B cell (primary cell): ENCODE measurements around the gene COL28A1.

Source experiments
- CTCF ChIP-seq: fragments of 200-600 bp; IDR thresholded peaks from one replicate; pipeline ENCODE4 v1.8.0; 2022; ENCODE audit warnings: antibody characterized with exemption, mild to moderate bottlenecking
- EZH2 ChIP-seq: IDR thresholded peaks from 2 replicates; pipeline ENCODE4 v1.6.1; 2012; ENCODE audit warnings: borderline replicate concordance, low read depth, mild to moderate bottlenecking, moderate library complexity, low read length; ENCODE audit not compliant: insufficient read depth, poor library complexity, severe bottlenecking

DNA sequence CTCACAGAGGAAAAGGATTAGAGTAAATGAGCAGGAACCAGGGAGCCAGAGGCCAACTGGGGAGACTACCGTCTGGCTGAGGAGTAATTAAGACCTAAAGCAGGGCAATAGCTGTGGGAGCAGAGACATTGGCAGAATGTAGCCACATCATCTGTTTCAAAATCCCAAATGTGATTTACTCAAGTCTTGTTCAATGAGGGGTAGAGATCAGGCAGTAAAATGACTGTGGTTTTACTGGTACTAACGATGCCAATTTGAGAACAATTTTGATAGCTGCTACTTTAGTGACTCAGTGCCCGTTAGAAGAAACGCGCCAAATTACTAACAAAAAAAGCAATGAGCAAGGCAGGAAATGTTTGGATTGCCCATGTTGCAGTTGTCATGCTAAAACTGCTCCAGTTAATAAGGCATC lies 18.4 kb upstream of the COL28A1 start:
- TF ChIP-seq CTCF (no peak), EZH2 (no peak)
